Duodenal mucosa (tissue), 2 donors: Measurements from ENCODE around the gene GARS1.

Source experiments
- H3K27ac ChIP-seq: one replicate; pipeline ENCODE4 v1.7.0; 2013; ENCODE audit warnings: low read depth, low read length
- H3K27me3 ChIP-seq, 2 donors: one replicate each; pipeline ENCODE4 v1.7.0; 2013; ENCODE audit warnings: low read length in 2 of 2, control low read depth in 1 of 2; ENCODE audit not compliant: insufficient read depth in 2 of 2, control insufficient read depth in 1 of 2
- H3K36me3 ChIP-seq, 2 donors: one replicate each; pipeline ENCODE4 v1.7.0; 2013; ENCODE audit warnings: low read length in 2 of 2, control low read depth in 1 of 2; ENCODE audit not compliant: insufficient read depth in 2 of 2, control insufficient read depth in 1 of 2
- H3K4me1 ChIP-seq, 2 donors: one replicate each; pipeline ENCODE4 v1.7.0; 2013; ENCODE audit warnings: low read length in 2 of 2, control low read depth in 1 of 2; ENCODE audit not compliant: insufficient read depth in 2 of 2, control insufficient read depth in 1 of 2
- H3K4me3 ChIP-seq, 2 donors: one replicate each; pipeline ENCODE4 v1.7.0; 2013; ENCODE audit warnings: low read length in 2 of 2, low read depth in 1 of 2
- H3K9ac ChIP-seq, 2 donors: one replicate each; pipeline ENCODE4 v1.7.0; 2013; ENCODE audit warnings: low read length in 2 of 2, low read depth in 1 of 2
- H3K9me3 ChIP-seq, 2 donors: one replicate each; pipeline ENCODE4 v1.7.0; 2013; ENCODE audit warnings: low read length in 2 of 2, control low read depth in 1 of 2; ENCODE audit not compliant: control insufficient read depth in 1 of 2

Gene GARS1

DNA sequence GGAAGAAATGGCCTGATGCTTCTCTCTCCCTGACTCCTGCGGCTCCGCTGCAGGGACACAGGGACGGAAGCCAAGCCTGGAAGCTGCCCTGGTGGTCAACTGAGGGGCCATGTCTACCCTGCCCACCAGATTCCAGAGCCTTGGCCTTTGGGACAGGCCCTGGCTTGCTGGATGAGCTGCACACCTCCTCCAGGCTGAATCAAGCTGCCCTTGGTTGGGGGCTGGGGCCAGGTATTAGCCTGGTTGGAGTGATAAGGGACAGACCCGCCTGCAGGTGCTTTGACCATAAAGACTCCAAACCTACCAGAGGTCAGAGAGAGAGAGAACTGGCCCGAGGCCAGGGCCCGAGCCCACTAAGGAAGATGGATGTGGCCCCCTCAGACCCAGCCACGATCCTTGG lies 57.5 kb downstream of the GARS1 start:
- no peaks in the 10 kb centered on the region for H3K4me1 ChIP-seq
- H3K36me3 ChIP-seq, result no peaks in the 10 kb centered on the region
- no peaks in the 10 kb centered on the region for H3K27me3 ChIP-seq
- H3K4me3 ChIP-seq, result no peak overlapping the region
- no peak overlapping the region for H3K9ac ChIP-seq
- H3K27ac ChIP-seq, result no peak overlapping the region
- H3K9me3 ChIP-seq, result no peaks in the 10 kb centered on the region

GRCh38 chr7:30652698-30653641 lies 58.3 kb downstream of the GARS1 start:
- H3K27me3 ChIP-seq, result no peaks in the 10 kb centered on the region
- no peaks in the 10 kb centered on the region for H3K4me1 ChIP-seq
- no peaks in the 10 kb centered on the region for H3K36me3 ChIP-seq
- no peak overlapping the region for H3K4me3 ChIP-seq
- no peak overlapping the region for H3K27ac ChIP-seq
- no peak overlapping the region for H3K9ac ChIP-seq
- H3K9me3 ChIP-seq, result no peaks in the 10 kb centered on the region

GRCh38 chr7:30654296-30655090 lies 59.8 kb downstream of the GARS1 start:
- no peaks in the 10 kb centered on the region for H3K9me3 ChIP-seq
- H3K9ac ChIP-seq, result no peak overlapping the region
- H3K27me3 ChIP-seq, result no peaks in the 10 kb centered on the region
- H3K36me3 ChIP-seq, result no peaks in the 10 kb centered on the region
- no peaks in the 10 kb centered on the region for H3K4me1 ChIP-seq
- H3K4me3 ChIP-seq, result no peak overlapping the region
- no peak overlapping the region for H3K27ac ChIP-seq

GRCh38 chr7:30655096-30655970 lies 60.7 kb downstream of the GARS1 start:
- Histone ChIP-seq H3K4me1 (no peaks in the 10 kb centered on the region), H3K4me3 (no peak overlapping the region), H3K27ac (no peak overlapping the region), H3K9me3 (no peaks in the 10 kb centered on the region), H3K9ac (no peak overlapping the region), H3K36me3 (no peaks in the 10 kb centered on the region), H3K27me3 (no peaks in the 10 kb centered on the region)

GRCh38 chr7:30656006-30656957 lies 61.6 kb downstream of the GARS1 start:
- Histone ChIP-seq H3K9me3 (no peaks in the 10 kb centered on the region), H3K9ac (no peak overlapping the region), H3K27me3 (no peaks in the 10 kb centered on the region), H3K4me3 (no peak overlapping the region), H3K27ac (no peak overlapping the region), H3K36me3 (no peaks in the 10 kb centered on the region), H3K4me1 (no peaks in the 10 kb centered on the region)

DNA sequence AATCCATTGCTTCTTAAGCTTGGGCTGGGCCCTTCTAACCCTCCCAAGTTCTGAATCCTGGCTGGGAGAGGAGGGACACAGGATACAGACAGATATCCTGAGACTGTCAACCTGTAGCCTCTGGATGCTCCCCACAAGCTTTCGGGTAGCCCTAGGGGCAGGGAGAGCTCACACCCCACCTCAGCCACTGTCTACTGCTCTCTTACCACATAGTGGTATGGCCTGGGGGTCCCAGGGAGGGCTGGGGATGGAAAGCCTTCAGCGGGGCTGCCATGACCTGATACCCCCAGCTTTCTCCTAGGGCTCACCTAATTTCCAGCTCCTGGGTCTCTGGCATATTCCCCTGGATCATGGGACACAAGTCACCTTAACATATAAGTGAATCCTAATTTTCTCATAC lies 62.5 kb downstream of the GARS1 start:
- no peaks in the 10 kb centered on the region for H3K36me3 ChIP-seq
- no peaks in the 10 kb centered on the region for H3K27me3 ChIP-seq
- no peaks in the 10 kb centered on the region for H3K4me1 ChIP-seq
- H3K27ac ChIP-seq, result no peak overlapping the region
- no peak overlapping the region for H3K4me3 ChIP-seq
- H3K9ac ChIP-seq, result no peak overlapping the region
- no peaks in the 10 kb centered on the region for H3K9me3 ChIP-seq

GRCh38 chr7:30658479-30659074 lies 63.9 kb downstream of the GARS1 start:
- Histone ChIP-seq H3K4me3 (no peak overlapping the region), H3K9me3 (no peaks in the 10 kb centered on the region), H3K27ac (no peak overlapping the region), H3K27me3 (no peaks in the 10 kb centered on the region), H3K9ac (no peak overlapping the region), H3K36me3 (no peaks in the 10 kb centered on the region), H3K4me1 (no peaks in the 10 kb centered on the region)

DNA sequence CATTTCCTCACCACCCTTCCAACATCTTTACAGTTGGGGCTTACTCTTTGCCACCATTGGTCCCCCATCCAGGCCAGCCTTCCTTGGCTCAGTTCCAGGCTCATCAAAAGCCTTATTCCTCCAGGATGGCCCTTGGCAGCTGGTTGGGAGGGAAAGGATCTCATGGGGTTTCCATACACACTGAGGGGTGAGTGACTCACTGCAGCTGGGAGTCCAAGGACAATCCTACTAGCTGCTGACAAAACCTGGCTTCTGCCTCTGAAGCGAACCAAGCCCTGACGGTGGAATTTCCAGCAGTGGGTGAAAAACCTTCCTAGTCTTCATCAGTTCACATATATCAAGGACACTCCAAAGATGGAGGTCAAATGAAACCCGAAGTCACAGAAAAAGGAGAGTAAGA lies 64.6 kb downstream of the GARS1 start:
- H3K27ac ChIP-seq, result no peak overlapping the region
- no peak overlapping the region for H3K4me3 ChIP-seq
- no peak overlapping the region for H3K9ac ChIP-seq
- H3K27me3 ChIP-seq, result no peaks in the 10 kb centered on the region
- no peaks in the 10 kb centered on the region for H3K36me3 ChIP-seq
- H3K9me3 ChIP-seq, result no peaks in the 10 kb centered on the region
- H3K4me1 ChIP-seq, result no peaks in the 10 kb centered on the region
